Activated CD4-positive, alpha-beta T cell treated with anti-CD3 and anti-CD28 coated beads, Interleukin-2, amount 50 U/mL, for 48 hours (primary cell): Measurements from ENCODE around the gene NR3C2.

ENCODE experiments used
- DNase-seq, 2 experiments: peaks; one replicate each; pipeline ENCODE4 v3.0.0-alpha.2; 2020

The NR3C2 gene

GRCh38 chr4:148067301-148067916 is 374.8 kb downstream of the NR3C2 start:
- DNase-seq, result no peak

- no peak for DNase-seq
Observed at GRCh38 chr4:148065075-148065474, 377.1 kb downstream of the NR3C2 start.

GRCh38 chr4:148064451-148064850 is 377.8 kb downstream of the NR3C2 start:
- no peak for DNase-seq

- DNase-seq, result no peak
Observed at GRCh38 chr4:148062301-148062950, 379.8 kb downstream of the NR3C2 start.

- DNase-seq, result no peak
Observed at GRCh38 chr4:148061795-148062194, 380.4 kb downstream of the NR3C2 start.

- no peak for DNase-seq
Observed at GRCh38 chr4:148061141-148061481, 381.1 kb downstream of the NR3C2 start.

GRCh38 chr4:148060264-148061140 is 381.7 kb downstream of the NR3C2 start:
- peak in 1 of 2 experiments; percentile 15 for DNase-seq

GRCh38 chr4:148059617-148060180 is 382.5 kb downstream of the NR3C2 start:
- no peak for DNase-seq

- no peak for DNase-seq
Observed at GRCh38 chr4:148057984-148058859, 384.0 kb downstream of the NR3C2 start.

- no peak for DNase-seq
Observed at GRCh38 chr4:148057516-148057915, 384.7 kb downstream of the NR3C2 start.

GRCh38 chr4:148056879-148057278 is 385.3 kb downstream of the NR3C2 start:
- DNase-seq, result peak; percentile 60 to 72

GRCh38 chr4:148055844-148056243 is 386.4 kb downstream of the NR3C2 start:
- no peak for DNase-seq

- DNase-seq, result no peak
Observed at GRCh38 chr4:148054275-148054674, 387.9 kb downstream of the NR3C2 start.

GRCh38 chr4:148053298-148054003 is 388.8 kb downstream of the NR3C2 start:
- no peak for DNase-seq

- no peak for DNase-seq
Observed at GRCh38 chr4:148052448-148052847, 389.8 kb downstream of the NR3C2 start.

GRCh38 chr4:148051403-148051802 is 390.8 kb downstream of the NR3C2 start:
- DNase-seq, result no peak

GRCh38 chr4:148048598-148048997 is 393.6 kb downstream of the NR3C2 start:
- no peak for DNase-seq

- DNase-seq, result no peak
Observed at GRCh38 chr4:148044912-148045352, 397.3 kb downstream of the NR3C2 start.

GRCh38 chr4:148044089-148044911 is 397.9 kb downstream of the NR3C2 start:
- no peak for DNase-seq

- DNase-seq, result no peak
Observed at GRCh38 chr4:148041606-148042329, 400.4 kb downstream of the NR3C2 start.
